ENCODE results near the gene OTUD6A.
A peak's percentile ranks its signal among the peaks of the same experiment; 100 is the strongest.

The OTUD6A gene

GRCh38 chrX:70030301-70030767 is 31.9 kb upstream of the OTUD6A start:
- Histone ChIP-seq H3K36me3 (ENCODE audit: low read depth) (no peaks in the 10 kb centered on the region), H3K4me3 (ENCODE audit: severe bottlenecking) (no peak overlapping the region), H3K9me3 (ENCODE audit: severe bottlenecking) (no peaks in the 10 kb centered on the region), H3K27me3 (ENCODE audit: insufficient read depth, poor library complexity, severe bottlenecking) (no peaks in the 10 kb centered on the region), H3K4me1 (ENCODE audit: insufficient read depth, poor library complexity, severe bottlenecking) (no peaks in the 10 kb centered on the region), H3K27ac (ENCODE audit: poor library complexity, severe bottlenecking) (no peak overlapping the region)
- DNase-seq (ENCODE audit: low spot score) (no peak), ATAC-seq (ENCODE audit: low read depth) (peak; percentile 25; the same call in 1 of the 3 replicates)
- TF ChIP-seq CTCF (IDR thresholded peaks at IDR 0.05; ENCODE audit: poor library complexity, severe bottlenecking): peak; percentile 43

GRCh38 chrX:70032792-70033191 is 29.5 kb upstream of the OTUD6A start:
- Histone ChIP-seq H3K27ac (ENCODE audit: poor library complexity, severe bottlenecking) (no peak overlapping the region), H3K36me3 (ENCODE audit: low read depth) (no peaks in the 10 kb centered on the region), H3K9me3 (ENCODE audit: severe bottlenecking) (no peaks in the 10 kb centered on the region), H3K4me3 (ENCODE audit: severe bottlenecking) (no peak overlapping the region), H3K27me3 (ENCODE audit: insufficient read depth, poor library complexity, severe bottlenecking) (no peaks in the 10 kb centered on the region), H3K4me1 (ENCODE audit: insufficient read depth, poor library complexity, severe bottlenecking) (no peaks in the 10 kb centered on the region)
- ATAC-seq (ENCODE audit: low read depth) (no peak), DNase-seq (ENCODE audit: low spot score) (no peak)
- TF ChIP-seq CTCF (IDR thresholded peaks at IDR 0.05; ENCODE audit: poor library complexity, severe bottlenecking): no peak

GRCh38 chrX:70033348-70034051 is 28.8 kb upstream of the OTUD6A start:
- H3K9me3 ChIP-seq (ENCODE audit: severe bottlenecking): no peaks in the 10 kb centered on the region
- ATAC-seq (ENCODE audit: low read depth): no peak
- H3K27ac ChIP-seq (ENCODE audit: poor library complexity, severe bottlenecking): no peak overlapping the region
- DNase-seq (ENCODE audit: low spot score): no peak
- H3K4me3 ChIP-seq (ENCODE audit: severe bottlenecking): no peak overlapping the region
- TF ChIP-seq CTCF (IDR thresholded peaks at IDR 0.05; ENCODE audit: poor library complexity, severe bottlenecking): peak; percentile 45
- no peaks in the 10 kb centered on the region for H3K36me3 ChIP-seq (ENCODE audit: low read depth)
- H3K27me3 ChIP-seq (ENCODE audit: insufficient read depth, poor library complexity, severe bottlenecking): no peaks in the 10 kb centered on the region
- H3K4me1 ChIP-seq (ENCODE audit: insufficient read depth, poor library complexity, severe bottlenecking): no peaks in the 10 kb centered on the region

- H3K36me3 ChIP-seq (ENCODE audit: low read depth): no peaks in the 10 kb centered on the region
- H3K9me3 ChIP-seq (ENCODE audit: severe bottlenecking): no peaks in the 10 kb centered on the region
- no peak for TF ChIP-seq CTCF (IDR thresholded peaks at IDR 0.05; ENCODE audit: poor library complexity, severe bottlenecking)
- H3K4me3 ChIP-seq (ENCODE audit: severe bottlenecking): no peak overlapping the region
- H3K27ac ChIP-seq (ENCODE audit: poor library complexity, severe bottlenecking): no peak overlapping the region
- ATAC-seq (ENCODE audit: low read depth) (no peak), DNase-seq (ENCODE audit: low spot score) (no peak)
- no peaks in the 10 kb centered on the region for H3K4me1 ChIP-seq (ENCODE audit: insufficient read depth, poor library complexity, severe bottlenecking)
- H3K27me3 ChIP-seq (ENCODE audit: insufficient read depth, poor library complexity, severe bottlenecking): no peaks in the 10 kb centered on the region
Observed at GRCh38 chrX:70034646-70035045, 27.6 kb upstream of the OTUD6A start.

GRCh38 chrX:70038515-70038914 is 23.7 kb upstream of the OTUD6A start:
- Histone ChIP-seq H3K27ac (ENCODE audit: poor library complexity, severe bottlenecking) (no peak overlapping the region), H3K4me1 (ENCODE audit: insufficient read depth, poor library complexity, severe bottlenecking) (no peaks in the 10 kb centered on the region), H3K27me3 (ENCODE audit: insufficient read depth, poor library complexity, severe bottlenecking) (no peaks in the 10 kb centered on the region), H3K36me3 (ENCODE audit: low read depth) (no peaks in the 10 kb centered on the region), H3K9me3 (ENCODE audit: severe bottlenecking) (no peaks in the 10 kb centered on the region), H3K4me3 (ENCODE audit: severe bottlenecking) (no peak overlapping the region)
- DNase-seq (ENCODE audit: low spot score) (no peak), ATAC-seq (ENCODE audit: low read depth) (no peak)
- TF ChIP-seq CTCF (IDR thresholded peaks at IDR 0.05; ENCODE audit: poor library complexity, severe bottlenecking): no peak
